GM10847 (cell line): ENCODE results near the gene PKD1L1.

ENCODE experiments used
- POLR2A ChIP-seq: IDR thresholded peaks from 2 replicates; pipeline ENCODE4 v1.6.1; 2011; ENCODE audit not compliant: insufficient read length; ENCODE audit errors: extremely low read depth

Gene PKD1L1

GRCh38 chr7:47962262-47962661, 14.0 kb upstream of the PKD1L1 start:
- no peak for TF ChIP-seq POLR2A

GRCh38 chr7:47957156-47957555, 8.9 kb upstream of the PKD1L1 start:
- no peak for TF ChIP-seq POLR2A

- no peak for TF ChIP-seq POLR2A
Observed at GRCh38 chr7:47956220-47956619, 8.0 kb upstream of the PKD1L1 start.

GRCh38 chr7:47954231-47954911, 6.1 kb upstream of the PKD1L1 start:
- no peak for TF ChIP-seq POLR2A

- no peak for TF ChIP-seq POLR2A
Observed at GRCh38 chr7:47953822-47954221, 5.6 kb upstream of the PKD1L1 start.

GRCh38 chr7:47952224-47952623, 4.0 kb upstream of the PKD1L1 start:
- TF ChIP-seq POLR2A, result no peak

- no peak for TF ChIP-seq POLR2A
Observed at GRCh38 chr7:47951374-47951773, 3.1 kb upstream of the PKD1L1 start.

GRCh38 chr7:47950714-47951113, 2.4 kb upstream of the PKD1L1 start:
- TF ChIP-seq POLR2A, result no peak

- no peak for TF ChIP-seq POLR2A
Observed at GRCh38 chr7:47949703-47950102, 1.4 kb upstream of the PKD1L1 start.

GRCh38 chr7:47947355-47947749, 914 bp downstream of the PKD1L1 start:
- no peak for TF ChIP-seq POLR2A

- TF ChIP-seq POLR2A, result no peak
Observed at GRCh38 chr7:47946581-47947354, 1.5 kb downstream of the PKD1L1 start.

- TF ChIP-seq POLR2A, result no peak
Observed at GRCh38 chr7:47945261-47946015, 2.8 kb downstream of the PKD1L1 start.

GRCh38 chr7:47944536-47945260, 3.6 kb downstream of the PKD1L1 start:
- no peak for TF ChIP-seq POLR2A

GRCh38 chr7:47943676-47944474, 4.4 kb downstream of the PKD1L1 start:
- TF ChIP-seq POLR2A, result no peak
